H1 (cell line): Measurements from ENCODE around the gene MADD. TPM values are rescaled to one million over a fixed set of nuclear protein-coding genes. Genes with fewer than 3 reads are reported as not detected.

ENCODE experiments used
- HDAC2 ChIP-seq, 2 experiments: fragments of 300-600 bp in 1 of 2; sonication (generic) in 1 of 2; IDR thresholded peaks; 2 replicates each; pipeline ENCODE4 v1.6.1; 2011 to 2012; ENCODE audit warnings: low read depth in 2 of 2, low read length in 2 of 2, mild to moderate bottlenecking in 2 of 2, moderate library complexity in 2 of 2, borderline replicate concordance in 1 of 2, inconsistent platforms in 1 of 2
- RBBP5 ChIP-seq: IDR thresholded peaks from 2 replicates; pipeline ENCODE4 v1.7.1; 2012; ENCODE audit warnings: low read depth, mild to moderate bottlenecking, inconsistent platforms, low read length, moderate library complexity, borderline replicate concordance
- polyA plus RNA-seq, 7 experiments: library from polyadenylated mRNA; depleted of rRNA in 3 of 7; stranded (reverse) in 5 of 7; unstranded in 2 of 7; fragments of >200 nt in 5 of 7; fragments of 200-250 nt in 2 of 7; gene quantifications; 1 replicate in 5 of 7; 2 replicates in 1 of 7; 4 replicates in 1 of 7; pipeline versions ENCODE4 v1.2.1 to v1.2.3, GENCODE V29; 2011 to 2013; ENCODE audit warnings: missing spikeins in 2 of 7, mixed read lengths in 2 of 7
- total RNA-seq: library from RNA; stranded (reverse); fragmentation: NEBNext Ultra II Directional; extraction: Animal tissue kit (Norgen Biotek cat#: 25700); gene quantifications from 2 replicates; pipeline ENCODE4 v1.2.1, GENCODE V29; 2021
- TF ChIP-seq, protein P1 (sequence below), 3 experiments: IDR thresholded peaks; 1 replicate in 2 of 3; 2 replicates in 1 of 3; pipeline versions ENCODE4 v1.5.1 to v1.6.1; 2011; ENCODE audit warnings: low read length in 3 of 3, mild to moderate bottlenecking in 3 of 3, inconsistent platforms in 2 of 3, low read depth in 1 of 3, moderate library complexity in 1 of 3; ENCODE audit not compliant: insufficient read depth in 1 of 3; ENCODE audit errors: control extremely low read depth in 1 of 3

MADD gene
- total and polyA plus RNA-seq, 2 of the 8 experiments (the other 6 are each of a cell fraction or from before 2014, with no cell fraction given), result 32.5 to 45.4 TPM

DNA sequence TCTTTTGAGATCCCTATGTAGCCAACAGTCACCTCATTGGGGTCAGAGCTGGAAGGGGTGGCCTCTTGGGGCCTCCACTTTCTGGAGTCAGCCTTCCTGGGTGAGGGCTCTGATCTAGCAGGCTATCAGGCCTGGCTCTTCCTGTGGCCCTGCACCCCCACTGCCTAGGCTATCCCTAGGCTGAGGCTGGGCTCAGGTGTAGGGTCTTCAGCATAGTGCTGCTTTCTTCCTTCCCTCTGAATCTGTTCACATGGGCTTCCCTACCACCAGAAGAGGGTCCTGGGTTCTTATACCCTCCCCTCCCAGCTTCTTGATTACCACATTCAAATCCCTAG lies 108.9 kb downstream of the MADD start (continued):
- TF ChIP-seq, protein P1, sequence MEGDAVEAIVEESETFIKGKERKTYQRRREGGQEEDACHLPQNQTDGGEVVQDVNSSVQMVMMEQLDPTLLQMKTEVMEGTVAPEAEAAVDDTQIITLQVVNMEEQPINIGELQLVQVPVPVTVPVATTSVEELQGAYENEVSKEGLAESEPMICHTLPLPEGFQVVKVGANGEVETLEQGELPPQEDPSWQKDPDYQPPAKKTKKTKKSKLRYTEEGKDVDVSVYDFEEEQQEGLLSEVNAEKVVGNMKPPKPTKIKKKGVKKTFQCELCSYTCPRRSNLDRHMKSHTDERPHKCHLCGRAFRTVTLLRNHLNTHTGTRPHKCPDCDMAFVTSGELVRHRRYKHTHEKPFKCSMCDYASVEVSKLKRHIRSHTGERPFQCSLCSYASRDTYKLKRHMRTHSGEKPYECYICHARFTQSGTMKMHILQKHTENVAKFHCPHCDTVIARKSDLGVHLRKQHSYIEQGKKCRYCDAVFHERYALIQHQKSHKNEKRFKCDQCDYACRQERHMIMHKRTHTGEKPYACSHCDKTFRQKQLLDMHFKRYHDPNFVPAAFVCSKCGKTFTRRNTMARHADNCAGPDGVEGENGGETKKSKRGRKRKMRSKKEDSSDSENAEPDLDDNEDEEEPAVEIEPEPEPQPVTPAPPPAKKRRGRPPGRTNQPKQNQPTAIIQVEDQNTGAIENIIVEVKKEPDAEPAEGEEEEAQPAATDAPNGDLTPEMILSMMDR (IDR thresholded peaks at IDR 0.05; ENCODE audit: control extremely low read depth in 1 of 3, insufficient read depth in 1 of 3, low read depth in 1 of 3, low read length in 3 of 3), result no peak
- TF ChIP-seq RBBP5, result no peak
- no peak for TF ChIP-seq HDAC2 (IDR thresholded peaks at IDR 0.05; ENCODE audit: borderline replicate concordance in 1 of 2, low read depth in 2 of 2, low read length in 2 of 2)
